Gastrocnemius medialis (tissue), 4 donors: ENCODE results near the gene STRN. TPM values are rescaled to one million over a fixed set of nuclear protein-coding genes. Genes with fewer than 3 reads are reported as not detected.

ENCODE experiments used
- ATAC-seq, 2 donors: fragments of 150-250 bp; one replicate each; pipeline ENCODE4 v1.9.1; 2016
- DNase-seq, 2 donors: peaks; one replicate each; pipeline ENCODE4 v3.0.0-alpha.2; 2019
- H3K27ac ChIP-seq, 4 donors: fragments of 200-600 bp; sonication (generic); 1 replicate in 1 of 4; 2 replicates in 3 of 4; pipeline ENCODE4 v1.5.1; 2016 to 2018; ENCODE audit warnings: mild to moderate bottlenecking in 2 of 4, moderate library complexity in 1 of 4
- H3K27me3 ChIP-seq, 3 donors: fragments of 200-600 bp; sonication (generic) in 2 of 3; 1 replicate in 1 of 3; 2 replicates in 2 of 3; pipeline versions ENCODE4 v1.5.1 to v1.6.0; 2016 to 2019; ENCODE audit warnings: mild to moderate bottlenecking in 1 of 3, moderate library complexity in 1 of 3
- H3K36me3 ChIP-seq, 2 donors: fragments of 200-600 bp; sonication (generic) in 1 of 2; one replicate each; pipeline ENCODE4 v1.5.1; 2017 to 2018
- H3K4me1 ChIP-seq, 2 donors: fragments of 200-600 bp; sonication (generic) in 1 of 2; one replicate each; pipeline ENCODE4 v1.5.1; 2016 to 2017; ENCODE audit warnings: mild to moderate bottlenecking in 2 of 2
- H3K4me3 ChIP-seq, 4 donors: fragments of 200-600 bp; sonication (generic) in 3 of 4; 1 replicate in 1 of 4; 2 replicates in 3 of 4; pipeline ENCODE4 v1.5.1; 2016 to 2019; ENCODE audit warnings: mild to moderate bottlenecking in 2 of 4
- H3K9me3 ChIP-seq, 3 donors: fragments of 200-600 bp; sonication (generic) in 2 of 3; 1 replicate in 1 of 3; 2 replicates in 2 of 3; pipeline ENCODE4 v1.5.1; 2016 to 2019
- CTCF ChIP-seq, 5 experiments: fragments of 450-650 bp in 3 of 5; fragments of 200-600 bp in 2 of 5; sonication (generic) in 2 of 5; IDR thresholded peaks in 4 of 5; conservative IDR thresholded peaks in 1 of 5; 1 replicate in 4 of 5; 2 replicates in 1 of 5; pipeline ENCODE4 v1.5.1; 2016 to 2019; ENCODE audit warnings: antibody characterized with exemption in 5 of 5, mild to moderate bottlenecking in 3 of 5, moderate library complexity in 3 of 5
- POLR2A ChIP-seq, 2 donors: fragments of 450-650 bp; IDR thresholded peaks; one replicate each; pipeline ENCODE4 v1.6.1; 2017; ENCODE audit warnings: antibody characterized with exemption in 2 of 2, mild to moderate bottlenecking in 2 of 2, moderate library complexity in 2 of 2
- in situ Hi-C, 4 donors: fragments of 200-750 bp; cut with MboI; loops; one replicate each; pipeline versions ENCODE4 v1.15.0 to v1.8.0; 2017; ENCODE audit warnings: low sequenced_read_pairs in 4 of 4
- intact Hi-C: fragments of 100-400 bp; cut with DNase I; formaldehyde crosslinking; loops from one replicate; pipeline ENCODE4 v1.15.1; 2023; ENCODE audit warnings: low total_unique reads
- total RNA-seq, 4 donors: library from RNA; depleted of rRNA; stranded (reverse); fragments of >200 nt; gene quantifications; one replicate each; pipeline versions ENCODE4 v1.1.0 to v1.2.3, GENCODE V29; 2016

STRN gene
- total RNA-seq, 4 donors from 2014 or later, result 21.3 to 52.0 (median 38.5) TPM

- ATAC-seq, result no peak
Measured at GRCh38 chr2:36971990-36972389, 5.7 kb upstream of the STRN start.

GRCh38 chr2:36967236-36967876 is 1.0 kb upstream of the STRN start:
- Histone ChIP-seq H3K36me3 (no peaks in the 10 kb centered on the region), H3K27ac (peak overlapping the region; percentile 80 to 97 (median 90)), H3K9me3 (no peaks in the 10 kb centered on the region), H3K27me3 (no peaks in the 10 kb centered on the region), H3K4me1 (peaks cover 28% of the 10 kb centered on the region in 2 donors), H3K4me3 (peak overlapping the region; percentile 70 to 97 (median 83))
- intact Hi-C loops (loop anchor here (1.0 to 5.0 kb wide), 4 partner anchors 117 to 615 kb away; partner anchors contain the start of genes CEBPZ, GPATCH11, HEATR5B and NDUFAF7), in situ Hi-C loops (no loop called here)
- no peak for TF ChIP-seq CTCF (IDR thresholded peaks at IDR 0.05 in 4 of 5, conservative IDR thresholded peaks at IDR 0.05 in 1 of 5)
- TF ChIP-seq POLR2A (IDR thresholded peaks at IDR 0.05), result no peak
- peak in 1 of 2 donors; percentile 34 for DNase-seq
- peak in 1 of 2 donors; percentile 10 for ATAC-seq

More at GRCh38 chr2:36971990-36972389, 5.7 kb upstream of the STRN start:
- H3K4me1 ChIP-seq, result peaks cover 7 to 12% of the 10 kb centered on the region in 2 donors
- in situ Hi-C loops (no loop called here), intact Hi-C loops (no loop called here)
- H3K9me3 ChIP-seq, result no peaks in the 10 kb centered on the region
- no peaks in the 10 kb centered on the region for H3K36me3 ChIP-seq
- H3K27ac ChIP-seq, result no peak overlapping the region
- TF ChIP-seq CTCF (IDR thresholded peaks at IDR 0.05 in 4 of 5, conservative IDR thresholded peaks at IDR 0.05 in 1 of 5) (no peak), POLR2A (IDR thresholded peaks at IDR 0.05) (no peak)
- no peak overlapping the region for H3K4me3 ChIP-seq
- DNase-seq, result no peak
- H3K27me3 ChIP-seq, result no peaks in the 10 kb centered on the region

GRCh38 chr2:36965751-36966369 is 476 bp downstream of the STRN start:
- Histone ChIP-seq H3K27me3 (no peaks in the 10 kb centered on the region), H3K4me3 (peak overlapping the region; percentile 70 to 97 (median 81)), H3K36me3 (no peaks in the 10 kb centered on the region), H3K27ac (peak overlapping the region; percentile 75 to 97 (median 85)), H3K4me1 (peaks cover 28% of the 10 kb centered on the region in 2 donors), H3K9me3 (no peaks in the 10 kb centered on the region)
- intact Hi-C loops (loop anchor here (5.0 kb wide), 3 partner anchors 266 to 614 kb away; partner anchors contain the start of genes CEBPZ and NDUFAF7), in situ Hi-C loops (no loop called here)
- ATAC-seq (peak; percentile 41 to 42), DNase-seq (peak; percentile 12 to 16)
- TF ChIP-seq CTCF (IDR thresholded peaks at IDR 0.05 in 4 of 5, conservative IDR thresholded peaks at IDR 0.05 in 1 of 5), result no peak
- no peak for TF ChIP-seq POLR2A (IDR thresholded peaks at IDR 0.05)

GRCh38 chr2:36965206-36965605 is 1.1 kb downstream of the STRN start:
- intact Hi-C loops (loop anchor here (5.0 kb wide), 3 partner anchors 267 to 613 kb away; partner anchors contain the start of genes CEBPZ and NDUFAF7), in situ Hi-C loops (no loop called here)
- DNase-seq (no peak), ATAC-seq (no peak)
- H3K4me1 ChIP-seq, result peaks cover 28% of the 10 kb centered on the region in 2 donors
- no peaks in the 10 kb centered on the region for H3K36me3 ChIP-seq
- no peak for TF ChIP-seq POLR2A (IDR thresholded peaks at IDR 0.05)
- TF ChIP-seq CTCF (IDR thresholded peaks at IDR 0.05 in 4 of 5, conservative IDR thresholded peaks at IDR 0.05 in 1 of 5), result no peak
- no peaks in the 10 kb centered on the region for H3K27me3 ChIP-seq
- H3K4me3 ChIP-seq, result peak overlapping the region; percentile 70 to 97 (median 81)
- peak overlapping the region; percentile 75 to 97 (median 85) for H3K27ac ChIP-seq
- H3K9me3 ChIP-seq, result no peaks in the 10 kb centered on the region
